Measurements from ENCODE around the gene SART1. TPM values are rescaled to one million over a fixed set of nuclear protein-coding genes. Genes with fewer than 3 reads are reported as not detected.
A peak's percentile ranks its signal among the peaks of the same experiment; 100 is the strongest.

Gene SART1
- polyA plus RNA-seq, 2 donors: 33.9 to 77.1 TPM

- no peaks in the 10 kb centered on the region for H3K36me3 ChIP-seq (ENCODE audit: control insufficient read depth in 2 of 2, insufficient read depth in 2 of 2, low read length in 1 of 2)
- H3K9me3 ChIP-seq (ENCODE audit: control insufficient read depth in 2 of 2, insufficient read depth in 1 of 2, low read depth in 1 of 2, low read length in 1 of 2): no peaks in the 10 kb centered on the region
- WGBS, 2 donors: 75 to 79% methylated on average over 17 of the region's 17 CpGs
- no peaks in the 10 kb centered on the region for H3K27me3 ChIP-seq (ENCODE audit: control insufficient read depth in 1 of 2, insufficient read depth in 2 of 2, low read length in 2 of 2)
- H3K4me3 ChIP-seq (ENCODE audit: low read depth in 1 of 2, low read length in 2 of 2): no peak overlapping the region
- H3K4me1 ChIP-seq (ENCODE audit: control insufficient read depth in 2 of 2, insufficient read depth in 2 of 2, low read length in 1 of 2): peaks cover 0 to 6% of the 10 kb centered on the region in 2 donors
- H3K27ac ChIP-seq (ENCODE audit: low read depth in 2 of 2, low read length in 1 of 2): no peak overlapping the region
Measured at GRCh38 chr11:65958774-65959420, 2.6 kb upstream of the SART1 start.

GRCh38 chr11:65960824-65961266 lies 689 bp upstream of the SART1 start:
- WGBS, 2 donors: 45 to 50% methylated on average over 16 of the region's 16 CpGs
- Histone ChIP-seq H3K9me3 (ENCODE audit: control insufficient read depth in 2 of 2, insufficient read depth in 1 of 2, low read depth in 1 of 2, low read length in 1 of 2) (no peaks in the 10 kb centered on the region), H3K27me3 (ENCODE audit: control insufficient read depth in 1 of 2, insufficient read depth in 2 of 2, low read length in 2 of 2) (no peaks in the 10 kb centered on the region), H3K36me3 (ENCODE audit: control insufficient read depth in 2 of 2, insufficient read depth in 2 of 2, low read length in 1 of 2) (peaks cover 10 to 17% of the 10 kb centered on the region in 2 donors), H3K4me1 (ENCODE audit: control insufficient read depth in 2 of 2, insufficient read depth in 2 of 2, low read length in 1 of 2) (peaks cover 0 to 6% of the 10 kb centered on the region in 2 donors), H3K27ac (ENCODE audit: low read depth in 2 of 2, low read length in 1 of 2) (peak overlapping the region; percentile 88 to 97), H3K4me3 (ENCODE audit: low read depth in 1 of 2, low read length in 2 of 2) (peak overlapping the region; percentile 95 to 99)

- H3K27me3 ChIP-seq (ENCODE audit: control insufficient read depth in 1 of 2, insufficient read depth in 2 of 2, low read length in 2 of 2): no peaks in the 10 kb centered on the region
- WGBS, 2 donors: 6 to 8% methylated on average over 13 of the region's 13 CpGs
- H3K4me3 ChIP-seq (ENCODE audit: low read depth in 1 of 2, low read length in 2 of 2): peak overlapping the region; percentile 95 to 99
- peaks cover 0 to 6% of the 10 kb centered on the region in 2 donors for H3K4me1 ChIP-seq (ENCODE audit: control insufficient read depth in 2 of 2, insufficient read depth in 2 of 2, low read length in 1 of 2)
- no peaks in the 10 kb centered on the region for H3K9me3 ChIP-seq (ENCODE audit: control insufficient read depth in 2 of 2, insufficient read depth in 1 of 2, low read depth in 1 of 2, low read length in 1 of 2)
- peak overlapping the region; percentile 88 to 97 for H3K27ac ChIP-seq (ENCODE audit: low read depth in 2 of 2, low read length in 1 of 2)
- peaks cover 19 to 29% of the 10 kb centered on the region in 2 donors for H3K36me3 ChIP-seq (ENCODE audit: control insufficient read depth in 2 of 2, insufficient read depth in 2 of 2, low read length in 1 of 2)
Measured at GRCh38 chr11:65962141-65962564, 619 bp downstream of the SART1 start.

- Histone ChIP-seq H3K9me3 (ENCODE audit: control insufficient read depth in 2 of 2, insufficient read depth in 1 of 2, low read depth in 1 of 2, low read length in 1 of 2) (no peaks in the 10 kb centered on the region), H3K27ac (ENCODE audit: low read depth in 2 of 2, low read length in 1 of 2) (no peak overlapping the region), H3K27me3 (ENCODE audit: control insufficient read depth in 1 of 2, insufficient read depth in 2 of 2, low read length in 2 of 2) (no peaks in the 10 kb centered on the region), H3K4me3 (ENCODE audit: low read depth in 1 of 2, low read length in 2 of 2) (no peak overlapping the region), H3K4me1 (ENCODE audit: control insufficient read depth in 2 of 2, insufficient read depth in 2 of 2, low read length in 1 of 2) (peaks cover 0 to 8% of the 10 kb centered on the region in 2 donors), H3K36me3 (ENCODE audit: control insufficient read depth in 2 of 2, insufficient read depth in 2 of 2, low read length in 1 of 2) (peaks cover 25 to 46% of the 10 kb centered on the region in 2 donors)
- 86 to 91% methylated on average over 10 of the region's 10 CpGs for WGBS, 2 donors
Measured at GRCh38 chr11:65964906-65965305, 3.4 kb downstream of the SART1 start.

GRCh38 chr11:65965986-65966762 lies 4.6 kb downstream of the SART1 start:
- H3K27me3 ChIP-seq (ENCODE audit: control insufficient read depth in 1 of 2, insufficient read depth in 2 of 2, low read length in 2 of 2): no peaks in the 10 kb centered on the region
- 94% methylated on average over 36 of the region's 36 CpGs for WGBS, 2 donors
- H3K4me3 ChIP-seq (ENCODE audit: low read depth in 1 of 2, low read length in 2 of 2): no peak overlapping the region
- H3K9me3 ChIP-seq (ENCODE audit: control insufficient read depth in 2 of 2, insufficient read depth in 1 of 2, low read depth in 1 of 2, low read length in 1 of 2): no peaks in the 10 kb centered on the region
- H3K36me3 ChIP-seq (ENCODE audit: control insufficient read depth in 2 of 2, insufficient read depth in 2 of 2, low read length in 1 of 2): peaks cover 25 to 49% of the 10 kb centered on the region in 2 donors
- H3K27ac ChIP-seq (ENCODE audit: low read depth in 2 of 2, low read length in 1 of 2): no peak overlapping the region
- H3K4me1 ChIP-seq (ENCODE audit: control insufficient read depth in 2 of 2, insufficient read depth in 2 of 2, low read length in 1 of 2): peaks cover 0 to 8% of the 10 kb centered on the region in 2 donors

- Histone ChIP-seq H3K36me3 (ENCODE audit: control insufficient read depth in 2 of 2, insufficient read depth in 2 of 2, low read length in 1 of 2) (peaks cover 25 to 49% of the 10 kb centered on the region in 2 donors), H3K27ac (ENCODE audit: low read depth in 2 of 2, low read length in 1 of 2) (no peak overlapping the region)
- WGBS, 2 donors: 91 to 93% methylated on average over 28 to 30 of the region's 30 CpGs
Measured at GRCh38 chr11:65967329-65967934, 5.9 kb downstream of the SART1 start.

GRCh38 chr11:65968600-65969482 lies 7.3 kb downstream of the SART1 start:
- H3K27ac ChIP-seq (ENCODE audit: low read depth in 2 of 2, low read length in 1 of 2): peak overlapping the region in 1 of 2 donors; percentile 47
- WGBS, 2 donors: 81 to 86% methylated on average over 12 to 15 of the region's 15 CpGs
- H3K36me3 ChIP-seq (ENCODE audit: control insufficient read depth in 2 of 2, insufficient read depth in 2 of 2, low read length in 1 of 2): peaks cover 25 to 49% of the 10 kb centered on the region in 2 donors

More at GRCh38 chr11:65967329-65967934, 5.9 kb downstream of the SART1 start:
- Histone ChIP-seq H3K9me3 (ENCODE audit: control insufficient read depth in 2 of 2, insufficient read depth in 1 of 2, low read depth in 1 of 2, low read length in 1 of 2) (no peaks in the 10 kb centered on the region), H3K27me3 (ENCODE audit: control insufficient read depth in 1 of 2, insufficient read depth in 2 of 2, low read length in 2 of 2) (no peaks in the 10 kb centered on the region), H3K4me1 (ENCODE audit: control insufficient read depth in 2 of 2, insufficient read depth in 2 of 2, low read length in 1 of 2) (peaks cover 0 to 8% of the 10 kb centered on the region in 2 donors), H3K4me3 (ENCODE audit: low read depth in 1 of 2, low read length in 2 of 2) (no peak overlapping the region)

GRCh38 chr11:65972116-65972515 lies 10.6 kb downstream of the SART1 start:
- H3K4me3 ChIP-seq (ENCODE audit: low read depth in 1 of 2, low read length in 2 of 2): no peak overlapping the region
- H3K4me1 ChIP-seq (ENCODE audit: control insufficient read depth in 2 of 2, insufficient read depth in 2 of 2, low read length in 1 of 2): peaks cover 0 to 3% of the 10 kb centered on the region in 2 donors
- no peak overlapping the region for H3K27ac ChIP-seq (ENCODE audit: low read depth in 2 of 2, low read length in 1 of 2)
- H3K27me3 ChIP-seq (ENCODE audit: control insufficient read depth in 1 of 2, insufficient read depth in 2 of 2, low read length in 2 of 2): no peaks in the 10 kb centered on the region
- no peaks in the 10 kb centered on the region for H3K9me3 ChIP-seq (ENCODE audit: control insufficient read depth in 2 of 2, insufficient read depth in 1 of 2, low read depth in 1 of 2, low read length in 1 of 2)
- peaks cover 6 to 34% of the 10 kb centered on the region in 2 donors for H3K36me3 ChIP-seq (ENCODE audit: control insufficient read depth in 2 of 2, insufficient read depth in 2 of 2, low read length in 1 of 2)
- WGBS, 2 donors: 96 to 98% methylated on average over 8 of the region's 8 CpGs

More at GRCh38 chr11:65968600-65969482, 7.3 kb downstream of the SART1 start:
- no peaks in the 10 kb centered on the region for H3K9me3 ChIP-seq (ENCODE audit: control insufficient read depth in 2 of 2, insufficient read depth in 1 of 2, low read depth in 1 of 2, low read length in 1 of 2)
- H3K4me1 ChIP-seq (ENCODE audit: control insufficient read depth in 2 of 2, insufficient read depth in 2 of 2, low read length in 1 of 2): peaks cover 0 to 3% of the 10 kb centered on the region in 2 donors
- H3K27me3 ChIP-seq (ENCODE audit: control insufficient read depth in 1 of 2, insufficient read depth in 2 of 2, low read length in 2 of 2): no peaks in the 10 kb centered on the region
- no peak overlapping the region for H3K4me3 ChIP-seq (ENCODE audit: low read depth in 1 of 2, low read length in 2 of 2)
